ENCODE data around the gene STK39. TPM values are rescaled to one million over a fixed set of nuclear protein-coding genes. Genes with fewer than 3 reads are reported as not detected.

Gene STK39
- total RNA-seq, 1 donor from 2014 or later = 28.2 TPM

DNA sequence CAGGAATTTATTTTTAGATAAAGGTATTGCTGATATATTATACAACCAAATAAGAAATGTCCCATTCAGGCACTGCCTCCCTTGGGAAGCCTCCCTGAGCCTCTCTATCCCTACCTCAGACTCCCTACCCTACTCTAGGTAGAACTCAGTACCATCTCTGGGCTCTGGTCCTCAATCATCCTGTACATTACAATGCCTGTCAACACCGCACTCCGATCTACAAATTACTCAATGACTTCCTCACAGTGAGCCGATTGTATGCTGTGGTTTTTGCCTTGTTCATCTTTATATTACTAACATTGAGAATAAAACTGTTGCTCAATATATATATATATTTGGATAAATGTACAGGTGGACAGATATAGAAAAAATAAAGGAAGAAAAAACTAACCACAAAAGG is 207.5 kb downstream of the STK39 start:
- no peak for DNase-seq (ENCODE audit: low read depth, low spot score)
- Mint-ChIP-seq H3K27me3 (ENCODE audit: low read depth) (no peaks in the 10 kb centered on the region), H3K27ac (ENCODE audit: unreplicated experiment) (peak overlapping the region; percentile 39), H3K36me3 (ENCODE audit: low read depth) (peaks cover 10% of the 10 kb centered on the region), H3K4me3 (no peak overlapping the region), H3K4me1 (peaks cover 6% of the 10 kb centered on the region), H3K9me3 (no peaks in the 10 kb centered on the region)
- TF ChIP-seq, protein P1, sequence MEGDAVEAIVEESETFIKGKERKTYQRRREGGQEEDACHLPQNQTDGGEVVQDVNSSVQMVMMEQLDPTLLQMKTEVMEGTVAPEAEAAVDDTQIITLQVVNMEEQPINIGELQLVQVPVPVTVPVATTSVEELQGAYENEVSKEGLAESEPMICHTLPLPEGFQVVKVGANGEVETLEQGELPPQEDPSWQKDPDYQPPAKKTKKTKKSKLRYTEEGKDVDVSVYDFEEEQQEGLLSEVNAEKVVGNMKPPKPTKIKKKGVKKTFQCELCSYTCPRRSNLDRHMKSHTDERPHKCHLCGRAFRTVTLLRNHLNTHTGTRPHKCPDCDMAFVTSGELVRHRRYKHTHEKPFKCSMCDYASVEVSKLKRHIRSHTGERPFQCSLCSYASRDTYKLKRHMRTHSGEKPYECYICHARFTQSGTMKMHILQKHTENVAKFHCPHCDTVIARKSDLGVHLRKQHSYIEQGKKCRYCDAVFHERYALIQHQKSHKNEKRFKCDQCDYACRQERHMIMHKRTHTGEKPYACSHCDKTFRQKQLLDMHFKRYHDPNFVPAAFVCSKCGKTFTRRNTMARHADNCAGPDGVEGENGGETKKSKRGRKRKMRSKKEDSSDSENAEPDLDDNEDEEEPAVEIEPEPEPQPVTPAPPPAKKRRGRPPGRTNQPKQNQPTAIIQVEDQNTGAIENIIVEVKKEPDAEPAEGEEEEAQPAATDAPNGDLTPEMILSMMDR (conservative IDR thresholded peaks at IDR 0.05) = no peak

DNA sequence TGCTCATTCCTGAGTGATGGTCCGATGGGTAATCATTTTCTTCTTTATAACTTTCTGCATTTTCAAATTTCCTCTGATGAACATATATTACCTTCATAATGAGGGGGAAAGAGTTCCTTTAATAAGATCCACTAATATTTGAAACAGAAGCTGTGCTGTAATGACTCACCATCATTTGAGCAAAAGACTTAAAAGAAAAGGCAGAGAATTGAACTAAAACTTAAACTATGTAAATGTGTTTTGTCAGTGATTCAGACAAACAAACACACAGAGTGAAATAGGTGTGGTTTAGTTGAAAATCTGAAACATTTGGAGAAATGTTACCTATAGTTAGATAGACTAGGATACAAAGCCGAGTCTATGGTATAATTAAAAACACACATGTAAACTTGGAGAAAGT is 209.6 kb downstream of the STK39 start:
- TF ChIP-seq, protein P1 (conservative IDR thresholded peaks at IDR 0.05) = no peak
- Mint-ChIP-seq H3K27me3 (ENCODE audit: low read depth) (no peaks in the 10 kb centered on the region), H3K27ac (ENCODE audit: unreplicated experiment) (no peak overlapping the region), H3K9me3 (no peaks in the 10 kb centered on the region), H3K4me1 (no peaks in the 10 kb centered on the region), H3K4me3 (no peak overlapping the region), H3K36me3 (ENCODE audit: low read depth) (peaks cover 18% of the 10 kb centered on the region)
- DNase-seq (ENCODE audit: low read depth, low spot score) = no peak

DNA sequence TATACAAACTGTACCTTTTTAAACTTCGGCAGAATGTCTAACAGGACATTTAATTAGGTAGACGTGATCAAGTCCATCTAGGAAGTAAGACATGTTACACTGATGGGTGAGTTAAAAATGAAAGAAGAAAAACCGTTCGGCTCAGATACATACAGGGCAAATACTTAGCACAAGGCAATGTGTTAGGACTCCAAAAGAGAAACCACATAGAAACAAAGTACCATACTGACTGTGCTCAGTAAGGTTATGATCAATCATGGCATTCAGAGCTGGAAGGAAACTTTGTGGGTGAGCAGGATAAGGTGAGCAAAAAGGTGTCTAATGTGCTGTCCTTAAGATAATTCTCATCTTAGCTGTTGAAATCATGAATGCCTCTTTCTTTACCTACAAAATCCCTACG is 211.9 kb downstream of the STK39 start:
- no peak for DNase-seq (ENCODE audit: low read depth, low spot score)
- peaks cover 18% of the 10 kb centered on the region for H3K36me3 Mint-ChIP-seq (ENCODE audit: low read depth)
- H3K27ac Mint-ChIP-seq (ENCODE audit: unreplicated experiment) = peak overlapping the region; percentile 16
- TF ChIP-seq, protein P1 (conservative IDR thresholded peaks at IDR 0.05) = no peak
- no peaks in the 10 kb centered on the region for H3K4me1 Mint-ChIP-seq
- no peaks in the 10 kb centered on the region for H3K9me3 Mint-ChIP-seq
- H3K27me3 Mint-ChIP-seq (ENCODE audit: low read depth) = no peaks in the 10 kb centered on the region
- H3K4me3 Mint-ChIP-seq = no peak overlapping the region

DNA sequence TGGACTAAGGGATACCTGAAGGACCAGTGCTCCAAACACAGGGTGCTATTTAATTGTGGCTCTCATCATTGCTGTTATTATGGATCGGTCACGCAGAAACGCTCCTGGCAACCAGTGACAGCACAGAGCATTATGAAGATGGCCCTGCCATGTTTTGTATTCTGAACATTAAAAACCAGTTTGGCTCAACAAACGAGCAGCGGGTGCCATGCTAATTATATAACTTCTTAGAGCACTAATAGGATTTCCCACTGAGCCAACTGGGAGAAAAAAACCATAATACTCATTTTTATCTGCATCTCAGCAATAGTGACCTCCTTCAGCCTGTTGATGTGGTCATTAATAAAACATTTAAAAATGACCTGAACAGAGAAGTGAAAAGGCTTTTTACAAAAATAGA is 212.8 kb downstream of the STK39 start:
- H3K4me3 Mint-ChIP-seq = no peak overlapping the region
- H3K4me1 Mint-ChIP-seq = no peaks in the 10 kb centered on the region
- no peak overlapping the region for H3K27ac Mint-ChIP-seq (ENCODE audit: unreplicated experiment)
- no peaks in the 10 kb centered on the region for H3K9me3 Mint-ChIP-seq
- H3K27me3 Mint-ChIP-seq (ENCODE audit: low read depth) = no peaks in the 10 kb centered on the region
- TF ChIP-seq, protein P1 (conservative IDR thresholded peaks at IDR 0.05) = no peak
- DNase-seq (ENCODE audit: low read depth, low spot score) = no peak
- H3K36me3 Mint-ChIP-seq (ENCODE audit: low read depth) = peaks cover 18% of the 10 kb centered on the region

DNA sequence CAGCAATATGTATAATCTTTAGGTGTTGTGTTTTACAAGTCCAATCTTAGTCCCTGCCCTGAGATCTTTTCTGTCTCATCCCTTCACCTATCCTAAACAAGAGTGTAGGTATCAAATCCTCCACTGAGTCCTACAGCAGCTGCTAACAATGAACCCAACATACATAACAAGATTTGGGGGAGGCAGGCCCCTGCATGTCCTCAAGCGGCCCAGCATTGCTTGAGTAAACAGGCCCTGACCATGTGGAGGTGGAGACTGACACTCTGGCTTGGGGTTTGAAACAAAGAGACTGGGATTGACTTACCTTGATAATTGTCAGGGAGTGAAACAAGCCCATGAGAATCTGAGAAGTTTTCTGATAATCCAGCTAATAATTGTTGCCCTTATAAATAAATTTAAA is 213.4 kb downstream of the STK39 start:
- Mint-ChIP-seq H3K27ac (ENCODE audit: unreplicated experiment) (no peak overlapping the region), H3K9me3 (no peaks in the 10 kb centered on the region), H3K27me3 (ENCODE audit: low read depth) (no peaks in the 10 kb centered on the region), H3K4me1 (no peaks in the 10 kb centered on the region), H3K4me3 (no peak overlapping the region), H3K36me3 (ENCODE audit: low read depth) (peaks cover 18% of the 10 kb centered on the region)
- TF ChIP-seq, protein P1 (conservative IDR thresholded peaks at IDR 0.05) = no peak
- no peak for DNase-seq (ENCODE audit: low read depth, low spot score)

DNA sequence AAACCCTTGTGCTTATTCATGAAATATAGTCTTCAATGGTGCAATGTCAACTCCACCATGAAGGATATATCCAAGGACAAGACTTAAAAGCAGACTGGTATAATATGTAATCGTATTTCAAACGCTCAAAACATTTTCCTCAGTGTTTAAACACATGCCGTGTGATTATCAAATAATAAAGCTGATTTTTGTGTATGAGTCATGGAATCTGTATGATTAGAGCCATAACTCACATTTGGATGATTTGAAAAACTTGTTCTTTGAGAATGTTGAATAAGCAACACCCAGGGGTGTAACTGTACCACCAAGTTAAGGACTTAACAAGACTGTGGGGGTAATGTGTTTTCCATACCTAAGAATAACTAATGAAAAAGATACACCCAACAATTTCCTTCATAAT is 215.3 kb downstream of the STK39 start:
- H3K4me3 Mint-ChIP-seq = no peak overlapping the region
- no peak overlapping the region for H3K27ac Mint-ChIP-seq (ENCODE audit: unreplicated experiment)
- H3K4me1 Mint-ChIP-seq = no peaks in the 10 kb centered on the region
- peaks cover 18% of the 10 kb centered on the region for H3K36me3 Mint-ChIP-seq (ENCODE audit: low read depth)
- DNase-seq (ENCODE audit: low read depth, low spot score) = no peak
- H3K27me3 Mint-ChIP-seq (ENCODE audit: low read depth) = no peaks in the 10 kb centered on the region
- TF ChIP-seq, protein P1 (conservative IDR thresholded peaks at IDR 0.05) = no peak
- no peaks in the 10 kb centered on the region for H3K9me3 Mint-ChIP-seq

All from neural crest cell (in vitro differentiated cells).